Upper lobe of left lung (tissue), 6 donors: ENCODE data around the gene IFT57. TPM values are rescaled to one million over a fixed set of nuclear protein-coding genes. Genes with fewer than 3 reads are reported as not detected.
"Not testable (repeated sequence)": the region's sequence is repeated elsewhere in the genome, so short reads cannot be mapped to it uniquely, and the experiment has no call there.

Experiments
- ATAC-seq, 2 donors: fragments of 200-7000 bp; cut with Tn5 transposase; one replicate each; pipeline ENCODE4 v1.9.1; 2022; ENCODE audit warnings: mild to moderate bottlenecking in 2 of 2, moderate library complexity in 2 of 2; ENCODE audit not compliant: low FRiP score in 2 of 2
- DNase-seq, 2 donors: peaks; one replicate each; pipeline ENCODE4 v3.0.0-alpha.2; 2019 to 2020
- H3K27ac ChIP-seq, 4 donors: fragments of 200-600 bp; sonication (generic); one replicate each; pipeline ENCODE4 v1.5.1; 2016 to 2019
- H3K27me3 ChIP-seq, 4 donors: fragments of 200-600 bp; sonication (generic); one replicate each; pipeline ENCODE4 v1.5.1; 2017 to 2019
- H3K36me3 ChIP-seq, 4 donors: fragments of 200-600 bp; sonication (generic); one replicate each; pipeline ENCODE4 v1.5.1; 2016 to 2019
- H3K4me1 ChIP-seq, 4 donors: fragments of 200-600 bp; sonication (generic); one replicate each; pipeline ENCODE4 v1.5.1; 2018 to 2019
- H3K4me3 ChIP-seq, 4 donors: fragments of 200-600 bp; sonication (generic); one replicate each; pipeline ENCODE4 v1.5.1; 2017 to 2019; ENCODE audit warnings: mild to moderate bottlenecking in 2 of 4, moderate library complexity in 1 of 4
- H3K9me3 ChIP-seq, 4 donors: fragments of 200-600 bp; sonication (generic); one replicate each; pipeline ENCODE4 v1.5.1; 2018 to 2019
- EP300 ChIP-seq, 4 donors: sonication (generic); formaldehyde crosslinking; IDR thresholded peaks; one replicate each; pipeline ENCODE4 v1.5.1; 2017; ENCODE audit warnings: antibody characterized with exemption in 4 of 4, control low read depth in 2 of 4
- POLR2A ChIP-seq, 4 donors: fragments of 450-650 bp; IDR thresholded peaks; one replicate each; pipeline ENCODE4 v1.5.1; 2016 to 2017; ENCODE audit warnings: antibody characterized with exemption in 4 of 4, mild to moderate bottlenecking in 2 of 4
- POLR2AphosphoS5 ChIP-seq, 2 donors: sonication (generic); formaldehyde crosslinking; IDR thresholded peaks; one replicate each; pipeline ENCODE4 v1.5.1; 2017; ENCODE audit warnings: antibody characterized with exemption in 2 of 2
- WGBS, 2 donors: methylation state at CpG; one replicate each; pipeline ENCODE4 v1.1.5; 2017 to 2018; 5-methylcytosine and 5-hydroxymethylcytosine counted together
- total RNA-seq, 6 donors: library from RNA; depleted of rRNA in 4 of 6; stranded (reverse); fragments of >200 nt in 4 of 6; gene quantifications; one replicate each; pipeline versions ENCODE4 v1.1.0 to v1.2.1, GENCODE V29; 2016 to 2021
- TF ChIP-seq, protein P1 (sequence below), 6 experiments: fragments of 450-650 bp in 4 of 6; fragments of 200-600 bp in 2 of 6; sonication (generic) in 2 of 6; IDR thresholded peaks; one replicate each; pipeline ENCODE4 v1.5.1; 2016 to 2019; ENCODE audit warnings: antibody characterized with exemption in 6 of 6
- donor health status: DM: no; HTN: no; CAD: no; lungs with moderate emphysema.
- donor health status: DM: no; HTN: yes; CAD: no; lungs with severe emphysema.

IFT57 gene
- total RNA-seq, 6 donors from 2014 or later: 118 to 467 (median 232) TPM

- H3K27ac ChIP-seq: no peak overlapping the region
- 46 to 93% methylated on average over 2 of the region's 2 CpGs for WGBS, 2 donors
- no peaks in the 10 kb centered on the region for H3K9me3 ChIP-seq
- no peak for ATAC-seq
- peaks cover 0 to 2% (median 0%) of the 10 kb centered on the region in 4 donors for H3K4me1 ChIP-seq
- peaks cover 0 to 11% (median 0%) of the 10 kb centered on the region in 4 donors for H3K36me3 ChIP-seq
- H3K27me3 ChIP-seq: no peaks in the 10 kb centered on the region
- no peak for DNase-seq
- no peak for TF ChIP-seq POLR2AphosphoS5 (IDR thresholded peaks at IDR 0.05)
- no peak for TF ChIP-seq EP300 (IDR thresholded peaks at IDR 0.05)
- TF ChIP-seq POLR2A (IDR thresholded peaks at IDR 0.05): no peak
- TF ChIP-seq, protein P1, sequence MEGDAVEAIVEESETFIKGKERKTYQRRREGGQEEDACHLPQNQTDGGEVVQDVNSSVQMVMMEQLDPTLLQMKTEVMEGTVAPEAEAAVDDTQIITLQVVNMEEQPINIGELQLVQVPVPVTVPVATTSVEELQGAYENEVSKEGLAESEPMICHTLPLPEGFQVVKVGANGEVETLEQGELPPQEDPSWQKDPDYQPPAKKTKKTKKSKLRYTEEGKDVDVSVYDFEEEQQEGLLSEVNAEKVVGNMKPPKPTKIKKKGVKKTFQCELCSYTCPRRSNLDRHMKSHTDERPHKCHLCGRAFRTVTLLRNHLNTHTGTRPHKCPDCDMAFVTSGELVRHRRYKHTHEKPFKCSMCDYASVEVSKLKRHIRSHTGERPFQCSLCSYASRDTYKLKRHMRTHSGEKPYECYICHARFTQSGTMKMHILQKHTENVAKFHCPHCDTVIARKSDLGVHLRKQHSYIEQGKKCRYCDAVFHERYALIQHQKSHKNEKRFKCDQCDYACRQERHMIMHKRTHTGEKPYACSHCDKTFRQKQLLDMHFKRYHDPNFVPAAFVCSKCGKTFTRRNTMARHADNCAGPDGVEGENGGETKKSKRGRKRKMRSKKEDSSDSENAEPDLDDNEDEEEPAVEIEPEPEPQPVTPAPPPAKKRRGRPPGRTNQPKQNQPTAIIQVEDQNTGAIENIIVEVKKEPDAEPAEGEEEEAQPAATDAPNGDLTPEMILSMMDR (IDR thresholded peaks at IDR 0.05): no peak
- no peak overlapping the region for H3K4me3 ChIP-seq
Measured at GRCh38 chr3:108157273-108157672, 65.0 kb downstream of the IFT57 start.

DNA sequence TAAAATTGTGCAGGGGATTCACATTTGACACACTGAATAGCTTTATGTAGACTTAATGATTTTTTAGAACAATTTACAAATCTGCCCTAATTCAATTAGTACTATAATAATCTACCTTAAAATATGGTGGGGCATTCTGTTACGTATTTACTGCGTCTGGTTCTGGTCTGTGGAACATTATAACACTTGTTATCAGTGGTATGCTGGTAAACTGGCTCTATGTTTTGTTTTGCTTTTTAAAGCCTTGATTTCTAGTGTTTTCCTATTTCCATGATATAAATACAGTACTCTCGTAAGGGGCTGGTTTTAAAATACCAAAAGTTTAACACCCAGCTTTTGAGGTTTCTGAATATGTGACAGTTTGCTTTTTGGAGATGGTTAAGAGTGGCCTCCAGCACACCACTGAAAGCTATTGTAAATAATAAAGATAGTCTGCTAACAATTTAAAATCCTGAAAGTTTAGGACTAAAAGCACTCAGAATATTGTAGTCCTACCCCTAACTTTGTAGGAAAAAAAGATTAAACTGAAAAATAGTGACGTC, 65.8 kb downstream of the IFT57 start:
- WGBS, 2 donors: 89% methylated on average over 4 of the region's 4 CpGs
- Histone ChIP-seq H3K27me3 (no peaks in the 10 kb centered on the region), H3K4me1 (peaks cover 0 to 5% (median 0%) of the 10 kb centered on the region in 4 donors), H3K4me3 (no peak overlapping the region), H3K36me3 (peaks cover 0 to 3% (median 0%) of the 10 kb centered on the region in 4 donors), H3K9me3 (no peaks in the 10 kb centered on the region), H3K27ac (no peak overlapping the region)
- TF ChIP-seq POLR2AphosphoS5 (IDR thresholded peaks at IDR 0.05): no peak
- TF ChIP-seq, protein P1 (IDR thresholded peaks at IDR 0.05): no peak
- DNase-seq (no peak), ATAC-seq (no peak)

DNA sequence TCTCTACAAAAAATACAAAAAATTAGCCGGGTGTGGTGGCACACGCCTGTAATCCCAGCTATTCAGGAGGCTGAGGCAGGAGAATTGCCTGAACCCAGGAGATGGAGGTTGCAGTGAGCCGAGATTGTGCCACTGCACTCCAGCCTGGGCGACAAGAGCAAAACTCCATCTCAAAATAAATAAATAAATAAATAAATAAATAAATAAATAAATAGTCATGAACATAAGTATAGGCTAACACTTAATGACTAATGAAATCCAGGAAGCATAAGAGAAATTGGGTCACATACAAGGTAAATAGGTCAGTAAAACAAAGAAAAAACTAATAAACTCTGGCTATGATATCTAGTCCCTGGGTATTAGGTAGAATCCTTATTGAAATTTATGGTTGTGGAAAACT, 66.6 kb downstream of the IFT57 start:
- ATAC-seq: not testable (repeated sequence)
- WGBS, 2 donors: 94 to 98% methylated on average over 4 of the region's 4 CpGs

DNA sequence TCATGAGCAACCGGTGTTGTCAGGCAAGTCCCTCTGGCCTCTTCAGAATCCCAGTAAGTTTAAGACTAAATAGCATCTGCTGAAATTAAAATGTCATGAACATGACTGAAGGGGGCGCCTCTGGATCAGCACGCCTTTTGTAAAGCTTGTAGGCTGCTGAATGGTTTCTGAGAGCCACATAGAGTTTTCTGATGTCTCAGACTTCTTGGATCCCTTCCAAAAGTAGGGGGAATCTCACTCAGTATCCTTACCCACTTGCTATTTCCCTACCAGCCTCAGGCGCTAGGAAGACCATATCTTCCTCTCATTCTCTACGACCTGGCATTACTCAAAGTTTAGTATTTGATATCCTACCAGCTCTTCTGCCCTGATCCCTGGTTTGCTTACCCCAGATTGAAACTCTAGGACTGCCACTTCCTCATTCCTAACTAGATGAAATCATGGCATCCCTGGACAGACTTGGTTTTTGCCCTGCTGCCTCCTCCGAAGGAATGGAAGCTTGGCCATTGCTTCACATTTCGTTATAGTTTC, 68.7 kb downstream of the IFT57 start:
- TF ChIP-seq POLR2A (IDR thresholded peaks at IDR 0.05): no peak
- no peak for TF ChIP-seq POLR2AphosphoS5 (IDR thresholded peaks at IDR 0.05)
- TF ChIP-seq, protein P1 (IDR thresholded peaks at IDR 0.05): peak in 1 of 6 experiments; percentile 24
- peak in 1 of 2 donors; percentile 35 for DNase-seq
- WGBS, 2 donors: 83 to 89% methylated on average over 5 to 7 of the region's 7 CpGs
- peaks cover 0 to 5% (median 0%) of the 10 kb centered on the region in 4 donors for H3K4me1 ChIP-seq
- H3K36me3 ChIP-seq: no peaks in the 10 kb centered on the region
- no peaks in the 10 kb centered on the region for H3K27me3 ChIP-seq
- no peaks in the 10 kb centered on the region for H3K9me3 ChIP-seq
- H3K4me3 ChIP-seq: no peak overlapping the region
- no peak overlapping the region for H3K27ac ChIP-seq
- ATAC-seq: peak in 1 of 2 donors; percentile 30

More for the DNA sequence above, 66.6 kb downstream of the IFT57 start:
- not testable (repeated sequence) for H3K4me1 ChIP-seq, H3K36me3 ChIP-seq, H3K27me3 ChIP-seq, H3K9me3 ChIP-seq, H3K4me3 ChIP-seq, H3K27ac ChIP-seq, DNase-seq

DNA sequence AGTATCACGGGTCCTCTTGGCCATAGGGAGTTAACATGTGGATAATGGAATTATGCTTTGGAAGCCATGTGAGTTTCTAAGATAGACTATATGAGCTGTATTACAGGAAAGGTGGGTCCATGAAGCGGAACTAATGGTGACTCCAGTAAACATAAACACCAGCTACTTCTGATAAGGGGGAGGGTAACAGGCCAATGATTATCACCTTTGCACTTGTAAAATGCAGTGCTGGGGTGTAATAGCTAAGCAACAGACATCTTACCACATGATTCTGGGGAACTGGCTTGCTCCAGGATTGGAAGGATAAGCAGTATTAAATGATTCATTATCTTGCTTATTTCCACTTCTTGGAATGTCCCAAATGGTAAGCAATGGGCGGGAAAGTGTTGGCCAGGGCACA, 70.0 kb downstream of the IFT57 start:
- Histone ChIP-seq H3K9me3 (no peaks in the 10 kb centered on the region), H3K27ac (no peak overlapping the region), H3K36me3 (no peaks in the 10 kb centered on the region), H3K4me3 (no peak overlapping the region), H3K4me1 (peaks cover 0 to 5% (median 0%) of the 10 kb centered on the region in 4 donors), H3K27me3 (no peaks in the 10 kb centered on the region)
- TF ChIP-seq POLR2A (IDR thresholded peaks at IDR 0.05) (no peak), POLR2AphosphoS5 (IDR thresholded peaks at IDR 0.05) (no peak), EP300 (IDR thresholded peaks at IDR 0.05) (no peak)
- TF ChIP-seq, protein P1 (IDR thresholded peaks at IDR 0.05): no peak
- no peak for ATAC-seq
- DNase-seq: no peak
- 82 to 89% methylated on average over 3 of the region's 3 CpGs for WGBS, 2 donors
